Cardiac fibroblast (primary cell): ENCODE results near the gene PFKL.

Experiments used
- DNase-seq, 2 donors: peaks; one replicate each; pipeline versions ENCODE4 v3.0.0 to v3.0.0-alpha.2; 2010; ENCODE audit warnings: low read depth in 2 of 2
- H3K4me3 ChIP-seq, 2 donors: replicated peaks in 1 of 2; 1 replicate in 1 of 2; 2 replicates in 1 of 2; pipeline ENCODE4 v1.5.1; 2011; ENCODE audit warnings: low read depth in 2 of 2, low read length in 2 of 2, mild to moderate bottlenecking in 2 of 2, moderate library complexity in 1 of 2
- TF ChIP-seq, protein P1 (sequence below): IDR thresholded peaks from one replicate; pipeline ENCODE4 v1.5.1; 2011; ENCODE audit warnings: low read depth, mild to moderate bottlenecking, low read length, inconsistent platforms

PFKL gene

DNA sequence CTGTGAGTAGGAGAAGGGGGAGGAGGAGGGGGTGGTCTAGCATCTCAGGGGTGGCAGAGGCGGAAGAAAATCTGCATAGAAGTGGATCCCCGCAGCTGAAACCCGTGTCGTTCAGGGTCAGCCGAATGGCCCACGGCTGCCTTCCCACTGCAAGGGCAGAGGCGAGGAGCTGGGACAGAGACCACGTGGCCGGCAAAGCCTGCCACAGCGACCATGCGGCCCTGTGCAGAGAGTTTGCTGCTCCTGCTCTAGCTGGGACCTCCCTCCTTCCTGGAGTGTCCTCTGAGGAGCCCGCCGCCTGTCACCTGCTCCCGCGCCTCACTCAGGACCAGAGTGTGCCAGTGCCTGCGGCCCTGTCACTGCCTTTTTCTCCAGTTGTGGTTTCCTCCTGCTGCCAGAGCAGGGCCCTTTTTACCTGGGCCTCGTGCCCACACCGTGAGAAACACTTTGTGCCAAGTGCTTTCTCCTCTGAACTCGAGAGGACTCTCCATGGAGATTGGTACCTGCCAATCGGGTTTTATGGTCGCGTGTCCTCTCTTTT, 48.1 kb downstream of the PFKL start:
- DNase-seq = no peak
- no peak overlapping the region for H3K4me3 ChIP-seq
- TF ChIP-seq, protein P1, sequence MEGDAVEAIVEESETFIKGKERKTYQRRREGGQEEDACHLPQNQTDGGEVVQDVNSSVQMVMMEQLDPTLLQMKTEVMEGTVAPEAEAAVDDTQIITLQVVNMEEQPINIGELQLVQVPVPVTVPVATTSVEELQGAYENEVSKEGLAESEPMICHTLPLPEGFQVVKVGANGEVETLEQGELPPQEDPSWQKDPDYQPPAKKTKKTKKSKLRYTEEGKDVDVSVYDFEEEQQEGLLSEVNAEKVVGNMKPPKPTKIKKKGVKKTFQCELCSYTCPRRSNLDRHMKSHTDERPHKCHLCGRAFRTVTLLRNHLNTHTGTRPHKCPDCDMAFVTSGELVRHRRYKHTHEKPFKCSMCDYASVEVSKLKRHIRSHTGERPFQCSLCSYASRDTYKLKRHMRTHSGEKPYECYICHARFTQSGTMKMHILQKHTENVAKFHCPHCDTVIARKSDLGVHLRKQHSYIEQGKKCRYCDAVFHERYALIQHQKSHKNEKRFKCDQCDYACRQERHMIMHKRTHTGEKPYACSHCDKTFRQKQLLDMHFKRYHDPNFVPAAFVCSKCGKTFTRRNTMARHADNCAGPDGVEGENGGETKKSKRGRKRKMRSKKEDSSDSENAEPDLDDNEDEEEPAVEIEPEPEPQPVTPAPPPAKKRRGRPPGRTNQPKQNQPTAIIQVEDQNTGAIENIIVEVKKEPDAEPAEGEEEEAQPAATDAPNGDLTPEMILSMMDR = no peak

DNA sequence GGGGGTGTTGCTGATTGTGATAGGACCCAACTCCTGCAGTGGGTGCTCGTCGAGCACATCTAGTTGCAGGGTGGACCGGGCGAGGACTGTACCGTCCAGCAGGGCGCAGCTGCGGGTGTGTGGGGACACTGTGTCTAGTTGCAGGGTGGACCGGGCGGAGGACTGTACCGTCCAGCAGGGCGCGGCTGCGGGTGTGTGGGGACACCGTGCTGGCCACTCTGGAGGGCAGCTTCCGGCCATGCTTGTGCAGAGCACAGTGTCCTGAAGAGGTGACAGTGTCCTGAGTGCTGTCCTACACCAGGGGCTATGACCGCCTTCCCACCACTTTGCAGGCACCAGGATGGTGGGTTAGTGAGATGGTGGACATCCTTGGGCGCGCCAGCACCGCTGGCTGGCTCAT, 49.0 kb downstream of the PFKL start:
- H3K4me3 ChIP-seq = no peak overlapping the region
- DNase-seq = no peak
- TF ChIP-seq, protein P1 = no peak

DNA sequence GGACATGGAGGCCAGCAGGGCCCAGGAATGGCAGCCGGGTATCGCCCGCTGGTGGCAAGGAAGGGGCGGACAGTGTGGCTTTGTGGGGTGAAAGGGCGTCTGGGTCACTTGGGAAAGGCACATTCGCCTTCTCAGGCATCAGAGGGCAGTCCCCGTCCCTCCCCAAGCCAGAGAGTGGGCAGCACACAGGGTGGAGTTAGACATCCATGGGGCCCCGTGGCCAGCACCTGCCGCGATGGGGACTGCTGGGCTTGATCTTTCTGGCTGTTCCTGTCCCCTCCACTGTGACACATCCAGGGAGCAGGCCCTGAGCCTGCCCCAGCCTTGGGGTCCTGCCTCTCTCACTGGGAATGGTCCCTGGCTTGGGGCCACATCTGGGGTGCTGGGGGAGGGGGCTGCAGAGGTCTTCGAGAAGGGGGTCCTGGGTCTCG, 49.6 kb downstream of the PFKL start:
- no peak for DNase-seq
- H3K4me3 ChIP-seq = no peak overlapping the region
- TF ChIP-seq, protein P1 = no peak

DNA sequence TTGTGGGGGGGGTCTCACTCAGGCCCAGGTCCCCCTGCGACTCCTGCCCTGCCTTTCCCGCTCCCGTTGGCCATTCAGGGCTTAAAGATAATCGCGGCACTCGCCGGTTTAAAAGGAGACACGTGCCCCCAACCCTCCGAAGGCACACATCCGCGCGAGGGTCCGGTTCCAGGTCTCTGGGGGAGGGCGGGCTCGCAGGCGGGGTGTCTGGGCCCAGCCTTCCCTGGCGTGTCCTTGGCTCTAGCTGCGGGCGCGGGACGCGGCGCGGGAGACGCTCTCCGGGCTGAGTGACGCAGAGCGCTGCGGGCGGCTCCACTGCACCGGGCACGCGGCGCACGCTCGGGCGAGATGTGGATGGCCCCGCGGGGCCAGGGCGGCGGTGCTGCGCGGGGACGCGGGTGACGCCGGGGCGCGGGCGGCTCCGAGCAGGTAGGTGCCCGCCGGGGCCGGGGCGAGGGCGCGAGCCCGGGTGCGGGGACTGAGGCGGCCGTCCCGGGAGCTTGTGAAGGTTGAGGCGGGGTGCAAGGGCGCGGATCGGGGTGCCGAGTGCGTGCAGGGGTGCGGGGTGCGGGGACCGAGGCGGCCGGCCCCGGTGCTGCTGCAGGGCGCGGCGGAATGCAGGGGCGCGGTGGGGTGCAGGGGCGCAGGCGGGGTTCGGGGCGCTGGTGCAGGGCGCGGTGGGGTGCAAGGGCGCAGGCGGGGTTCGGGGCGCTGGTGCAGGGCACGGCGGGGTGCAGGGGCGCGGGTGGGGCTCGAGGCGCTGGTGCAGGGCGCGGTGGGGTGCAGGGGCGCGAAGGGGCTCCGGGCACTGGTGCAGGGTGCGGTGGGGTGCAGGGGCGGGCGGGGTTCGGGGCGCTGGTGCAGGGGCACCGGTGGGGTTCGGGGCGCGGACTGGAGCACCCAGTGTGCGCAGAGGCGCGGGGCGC, 50.3 kb downstream of the PFKL start:
- no peak for DNase-seq
- no peak overlapping the region for H3K4me3 ChIP-seq
- TF ChIP-seq, protein P1 = no peak

DNA sequence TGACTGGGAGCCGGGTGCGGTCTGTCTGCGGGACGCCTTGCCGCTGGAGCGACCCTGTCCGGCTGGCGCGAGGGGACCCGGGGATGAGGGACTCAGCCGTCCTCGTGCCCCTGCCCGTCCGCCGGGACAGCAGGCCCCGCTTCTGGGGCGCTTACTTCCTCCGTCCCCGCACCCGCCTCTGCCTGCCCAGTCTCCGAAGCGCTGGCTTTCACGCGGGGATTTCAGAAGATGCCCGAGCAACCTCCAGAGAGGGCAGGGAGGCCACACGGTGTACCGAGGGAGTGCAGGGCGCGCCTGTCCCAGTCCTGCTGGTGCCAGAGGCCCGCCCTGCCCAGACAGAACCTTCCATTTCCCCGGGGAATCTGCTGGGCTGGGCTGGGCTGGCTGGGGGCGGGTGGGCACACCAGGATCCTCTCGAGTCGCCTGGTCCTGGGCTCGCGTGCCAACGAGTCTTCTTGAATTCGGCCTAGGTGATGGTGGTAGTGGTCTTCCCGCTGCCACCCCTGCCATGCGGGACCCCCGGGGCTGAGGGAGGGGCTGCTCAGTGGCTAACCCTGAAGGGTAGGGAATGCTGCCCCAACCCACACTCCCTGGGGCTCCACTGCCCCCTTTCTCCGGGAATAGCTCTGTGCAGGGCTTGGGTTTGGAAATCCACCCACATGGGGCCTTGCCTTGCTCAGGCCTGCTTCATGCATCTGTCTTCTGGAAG, 51.1 kb downstream of the PFKL start:
- no peak for DNase-seq
- H3K4me3 ChIP-seq = no peak overlapping the region
- TF ChIP-seq, protein P1 = no peak

DNA sequence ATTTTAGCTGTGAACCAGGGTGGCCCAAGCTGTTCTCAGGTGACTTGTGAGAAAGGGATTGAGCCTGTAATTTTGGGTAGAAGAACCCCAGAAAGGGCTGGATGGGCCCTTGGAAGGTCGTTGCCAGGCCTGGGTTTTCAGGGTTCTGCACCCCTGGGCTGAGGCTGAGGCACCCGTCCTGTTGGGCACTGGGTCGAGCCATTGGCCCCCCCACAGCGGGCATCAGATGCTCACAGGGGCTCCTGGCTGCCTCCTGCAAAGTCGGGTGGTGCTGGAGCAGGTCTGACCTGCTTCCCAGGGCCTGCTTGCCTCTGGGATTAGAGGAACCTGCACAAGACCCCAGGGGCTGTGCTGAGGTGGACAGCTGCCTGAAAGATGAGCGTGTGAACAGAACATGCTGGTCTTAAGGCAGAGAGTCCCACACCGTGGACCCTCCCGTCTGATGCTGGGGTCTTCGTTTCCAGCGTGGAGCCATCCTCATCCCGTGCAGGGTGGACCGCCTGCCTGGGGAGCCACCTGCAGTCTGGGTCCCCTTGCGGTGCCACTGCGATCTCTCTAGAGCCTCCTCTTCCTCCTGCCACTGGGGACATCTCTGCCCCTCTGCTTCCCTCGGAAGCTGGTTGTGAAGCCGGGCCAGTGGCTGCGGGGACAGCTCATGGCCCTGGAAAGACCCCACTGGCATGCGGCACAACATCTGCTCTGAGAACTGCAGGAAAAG, 51.8 kb downstream of the PFKL start:
- no peak for DNase-seq
- TF ChIP-seq, protein P1 = no peak
- H3K4me3 ChIP-seq = no peak overlapping the region
